NCI-H2227 treated with DMSO at 0.1 percent for 48 hours (cell line): ENCODE measurements around the gene FBXO27.
A peak's percentile ranks its signal among the peaks of the same experiment; 100 is the strongest.
"Not testable (repeated sequence)": the region's sequence is repeated elsewhere in the genome, so short reads cannot be mapped to it uniquely, and the experiment has no call there.

Source experiments
- DNase-seq: peaks from one replicate; lab custom pipeline; 2025; lab: John Stamatoyannopoulos, UW

FBXO27 gene

DNA sequence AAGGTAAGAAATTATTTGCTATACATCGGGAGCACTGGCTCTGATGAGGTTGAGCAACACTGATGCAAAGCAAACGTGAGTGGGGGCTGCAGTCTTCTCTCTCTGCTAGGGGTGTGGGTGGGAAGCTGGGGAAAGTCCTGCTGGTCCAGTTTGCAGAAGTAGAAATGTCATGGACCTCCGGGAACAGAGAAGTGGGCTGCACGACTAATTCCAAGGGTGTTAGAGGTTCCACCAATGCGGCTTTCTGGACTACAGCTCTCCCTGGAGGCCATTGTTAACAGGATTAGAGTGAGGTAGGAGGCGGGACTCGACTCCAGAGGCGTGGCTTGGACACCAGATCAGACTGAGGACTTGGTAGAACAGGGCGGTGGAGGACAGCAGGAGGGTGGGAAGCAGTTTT, 5.7 kb upstream of the FBXO27 start:
- DNase-seq = peak; percentile 92

GRCh38 chr19:39037194-39037593, 4.8 kb upstream of the FBXO27 start:
- no peak for DNase-seq

- no peak for DNase-seq
Measured at GRCh38 chr19:39036581-39036980, 4.2 kb upstream of the FBXO27 start.

DNA sequence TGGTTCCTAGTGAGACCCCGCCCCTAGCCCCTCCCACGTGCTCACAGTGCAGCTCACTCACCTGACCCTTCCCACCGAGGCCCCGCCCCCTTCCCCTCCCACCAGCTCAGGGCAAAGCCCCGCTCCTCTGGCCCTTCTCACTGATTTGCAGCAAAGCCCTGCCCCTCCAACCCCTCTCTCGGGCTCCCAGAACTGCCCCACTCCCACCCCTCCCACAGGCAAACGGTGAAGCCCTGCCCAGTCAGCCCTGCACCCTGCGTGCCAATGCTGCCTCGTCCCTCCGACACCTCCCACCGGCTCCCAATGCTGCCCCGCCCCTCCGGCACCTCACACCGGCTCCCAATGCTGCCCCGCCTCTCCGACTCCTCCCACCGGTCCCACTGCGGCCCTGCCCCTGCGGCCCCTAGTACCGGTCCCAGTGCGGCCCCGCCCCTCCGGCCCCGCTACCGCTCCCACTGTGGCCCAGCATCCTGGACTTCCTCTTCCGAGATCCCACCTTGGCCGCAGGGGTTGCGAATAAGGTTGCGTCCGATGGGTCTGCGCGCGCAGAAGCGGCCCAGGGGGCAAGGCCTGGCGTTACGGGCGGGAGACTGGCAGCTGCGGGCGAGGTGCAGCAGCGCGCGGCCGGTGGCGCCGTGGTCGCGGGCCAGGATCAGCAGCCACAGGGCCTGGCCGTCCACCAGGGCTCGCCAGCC, 834 bp downstream of the FBXO27 start:
- peak; percentile 100 for DNase-seq

DNA sequence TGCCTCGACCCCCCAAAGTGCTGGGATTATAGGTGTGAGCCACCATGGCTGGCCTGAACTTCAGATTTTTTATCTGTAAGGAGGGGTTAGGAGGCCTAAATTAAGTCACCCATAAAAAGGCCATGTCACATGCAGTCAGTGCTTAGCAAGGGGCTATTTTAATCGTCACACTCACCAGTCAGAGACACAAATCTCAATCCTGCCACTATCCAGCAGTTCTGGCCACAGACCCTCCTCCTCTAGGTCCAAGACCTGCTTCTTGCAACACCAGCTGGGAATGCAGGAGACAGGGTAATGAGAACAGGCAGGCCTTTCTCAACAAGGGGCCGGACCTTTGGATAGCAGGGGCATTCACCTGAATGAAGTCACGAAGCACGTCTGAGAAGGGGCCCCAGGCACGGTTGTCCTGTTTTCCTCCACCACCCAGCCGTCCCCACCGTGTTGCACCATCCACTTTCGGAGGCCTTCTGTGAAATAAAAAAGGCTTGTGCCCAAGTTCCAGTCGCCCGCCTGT, 1.4 kb downstream of the FBXO27 start:
- no peak for DNase-seq

- DNase-seq = no peak
Measured at GRCh38 chr19:39024875-39025641, 7.3 kb downstream of the FBXO27 start.

GRCh38 chr19:39021063-39021462, 11.3 kb downstream of the FBXO27 start:
- no peak for DNase-seq

- no peak for DNase-seq
Measured at GRCh38 chr19:39017646-39018045, 14.7 kb downstream of the FBXO27 start.

DNA sequence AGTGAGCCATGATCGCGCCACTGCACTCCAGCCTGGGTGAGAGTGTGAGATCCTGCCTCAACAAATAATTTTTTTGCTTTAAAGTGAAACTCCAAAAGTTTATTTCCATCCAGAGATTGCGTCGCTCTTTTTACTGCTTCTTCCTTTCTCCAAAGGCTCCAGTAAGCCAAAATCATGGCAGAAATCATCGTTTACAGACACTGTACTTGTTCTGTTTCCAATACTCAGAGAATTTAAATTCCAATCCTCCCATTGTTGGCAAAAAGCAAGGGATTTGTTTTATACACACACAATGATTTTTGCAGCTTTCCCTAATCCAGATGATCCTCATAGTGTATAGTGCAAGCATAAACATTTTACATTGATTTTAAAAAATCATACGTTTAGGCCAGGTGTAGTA, 15.3 kb downstream of the FBXO27 start:
- no peak for DNase-seq

DNA sequence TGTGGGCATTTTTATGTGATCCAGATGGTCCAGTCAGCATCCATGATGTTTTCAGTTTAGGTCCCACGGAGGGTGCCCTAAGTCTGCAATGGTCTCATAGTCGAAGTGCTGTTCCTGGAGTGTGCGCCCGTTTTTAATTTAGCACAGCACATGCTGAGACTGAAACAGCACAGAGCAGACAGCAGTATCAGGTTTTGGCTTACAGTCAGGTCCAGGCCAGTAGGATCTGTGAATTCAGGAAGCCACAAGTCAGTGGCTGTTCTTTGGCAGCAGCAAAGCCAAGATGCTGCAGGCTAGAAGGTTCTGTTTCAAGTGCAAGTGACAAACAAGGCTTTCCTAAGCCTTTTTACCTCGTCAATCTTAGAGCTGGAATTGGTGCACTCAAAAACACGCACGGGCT, 18.3 kb downstream of the FBXO27 start:
- no peak for DNase-seq

DNA sequence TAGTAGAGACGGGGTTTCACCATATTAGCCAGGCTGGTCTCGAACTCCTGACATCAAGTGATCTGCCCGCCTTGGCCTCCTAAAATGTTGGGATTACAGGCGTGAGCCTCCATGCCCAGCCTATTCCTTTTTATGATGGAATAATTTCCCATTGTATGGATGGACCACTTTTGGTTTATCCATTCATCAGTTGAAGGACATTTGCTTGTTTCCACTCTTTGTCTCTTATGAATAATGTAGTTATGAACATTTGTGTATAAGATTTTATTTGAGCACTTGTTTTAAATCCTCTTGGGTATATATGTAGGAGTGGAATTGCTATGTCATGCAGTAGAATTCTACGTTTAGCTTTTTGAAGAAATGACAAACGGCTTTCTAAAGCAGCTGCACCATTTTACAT, 23.3 kb downstream of the FBXO27 start:
- DNase-seq = no peak

DNA sequence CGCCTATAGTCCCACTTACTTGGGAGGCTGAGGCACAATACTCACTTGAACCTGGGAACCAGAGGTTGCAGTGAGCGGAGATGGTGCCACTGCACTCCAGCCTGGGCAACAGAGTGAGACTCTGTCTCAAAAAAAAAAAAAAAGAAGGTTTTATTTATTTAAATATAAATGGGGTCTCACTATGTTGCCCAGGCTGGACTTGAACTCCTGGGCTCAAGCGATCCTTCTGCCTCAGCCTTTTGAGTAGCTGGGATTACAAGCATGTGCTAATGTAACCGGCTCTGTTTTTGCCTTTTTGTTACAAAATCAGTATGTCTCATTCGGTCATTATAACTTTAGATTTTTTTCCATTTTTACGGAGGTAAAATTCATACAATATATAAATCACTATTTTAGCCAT, 24.2 kb downstream of the FBXO27 start:
- no peak for DNase-seq

DNA sequence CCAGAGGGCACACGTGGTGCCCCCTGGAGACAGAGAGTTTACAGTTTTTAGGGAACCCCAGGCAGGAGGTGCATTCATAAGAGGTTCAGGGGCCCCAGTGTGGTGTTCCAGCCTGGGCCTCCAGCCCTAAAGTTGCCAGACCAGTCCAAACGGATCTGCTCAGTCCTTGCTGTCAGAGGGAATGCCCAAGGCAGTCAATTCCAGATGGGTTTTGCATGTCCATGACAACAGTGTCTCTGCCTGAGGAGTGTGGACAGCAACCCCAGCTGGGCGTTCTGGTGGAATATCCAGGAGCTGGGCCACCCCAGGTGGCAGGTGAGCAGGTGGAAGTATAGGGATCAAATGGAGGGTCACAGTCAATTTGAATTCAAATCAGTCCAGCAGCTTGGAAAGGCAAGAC, 25.3 kb downstream of the FBXO27 start:
- no peak for DNase-seq

GRCh38 chr19:39004403-39004802, 27.9 kb downstream of the FBXO27 start:
- no peak for DNase-seq

DNA sequence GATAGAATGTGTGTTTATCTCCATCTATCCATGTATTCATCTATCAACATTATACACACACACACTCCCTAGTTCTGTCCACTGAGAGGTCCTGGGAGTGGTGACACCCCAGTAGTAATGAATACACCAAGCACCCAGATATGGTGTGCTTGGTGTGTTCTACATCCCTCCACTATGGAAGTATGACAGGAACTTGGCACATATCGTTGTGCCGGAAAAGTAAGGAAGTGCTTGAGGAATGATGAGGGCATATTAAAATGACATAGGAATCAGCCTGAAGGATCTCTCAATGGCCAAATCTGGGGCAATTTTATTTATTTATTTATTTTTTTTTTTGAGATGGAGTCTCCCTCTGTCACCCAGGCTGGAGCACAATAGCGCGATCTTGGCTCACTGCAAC, 28.6 kb downstream of the FBXO27 start:
- no peak for DNase-seq

GRCh38 chr19:39003188-39003587, 29.2 kb downstream of the FBXO27 start:
- no peak for DNase-seq

- no peak for DNase-seq
Measured at GRCh38 chr19:39001041-39001440, 31.3 kb downstream of the FBXO27 start.

GRCh38 chr19:38997576-38997975, 34.8 kb downstream of the FBXO27 start:
- DNase-seq = not testable (repeated sequence)

DNA sequence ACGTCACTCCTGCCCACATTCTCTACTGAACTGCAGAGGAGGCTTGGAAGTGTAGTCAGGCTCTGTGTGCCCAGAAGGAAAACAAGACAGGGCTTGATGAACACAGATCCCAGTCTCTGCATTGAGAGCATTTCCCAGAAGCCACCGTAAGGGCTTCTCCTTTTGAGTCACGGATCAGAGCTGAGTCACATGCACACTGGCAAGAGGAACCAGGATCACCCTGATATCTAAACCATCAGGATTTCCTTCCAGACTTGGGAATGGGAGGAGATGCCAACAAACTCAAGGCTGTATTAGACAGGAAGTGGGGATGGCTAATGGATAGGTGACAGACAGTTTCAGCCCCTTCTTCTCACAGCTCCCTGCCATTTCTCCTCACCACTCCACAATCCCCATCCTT, 39.1 kb downstream of the FBXO27 start:
- no peak for DNase-seq

DNA sequence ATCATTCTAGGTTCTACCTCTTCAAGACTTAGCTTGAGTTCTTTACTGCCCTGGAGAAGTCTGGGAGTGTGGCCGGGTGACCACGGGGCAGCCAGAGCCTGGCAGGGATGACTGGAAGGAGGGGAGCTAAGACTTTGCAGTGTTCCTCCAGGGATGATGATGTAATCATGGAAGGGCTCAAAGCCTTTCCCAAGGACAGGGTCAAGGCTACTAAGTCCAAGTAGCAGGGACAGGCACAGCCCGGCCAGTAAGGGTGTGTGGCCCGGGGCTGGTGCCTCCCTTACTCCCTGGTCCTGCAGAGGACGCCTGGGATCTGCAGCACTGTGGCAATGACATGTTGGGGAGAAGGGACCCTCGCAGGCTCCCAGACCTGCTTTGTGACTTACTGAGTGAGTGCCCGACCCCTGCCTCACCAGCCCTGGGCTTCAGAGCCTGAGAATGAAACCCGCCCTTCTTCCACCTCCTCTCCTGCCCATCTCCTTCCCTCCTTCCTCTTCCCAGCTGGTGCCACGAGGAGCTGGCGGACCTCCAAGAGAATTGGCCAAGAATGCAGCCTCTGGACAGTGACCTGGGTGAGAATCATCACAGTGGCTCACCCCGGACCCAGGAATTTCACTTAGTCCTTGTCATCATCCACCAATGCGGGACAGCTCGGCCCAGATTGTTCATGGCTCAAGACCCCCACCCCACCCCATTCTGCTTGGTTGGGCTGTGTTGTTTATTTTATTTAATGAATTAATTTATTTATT, 41.2 kb downstream of the FBXO27 start:
- DNase-seq = no peak

GRCh38 chr19:38989614-38990013, 42.7 kb downstream of the FBXO27 start:
- not testable (repeated sequence) for DNase-seq

- peak; percentile 71 for DNase-seq
Measured at GRCh38 chr19:38989066-38989605, 43.2 kb downstream of the FBXO27 start.
